ENCODE results near the gene GOLT1A. TPM values are rescaled to one million over a fixed set of nuclear protein-coding genes. Genes with fewer than 3 reads are reported as not detected.

The GOLT1A gene
- total RNA-seq, 4 donors from 2014 or later: not detected

GRCh38 chr1:204217648-204218000 is 3.8 kb upstream of the GOLT1A start:
- ATAC-seq (ENCODE audit: low FRiP score) (no peak), DNase-seq (ENCODE audit: low spot score) (no peak)
- no peak for TF ChIP-seq CTCF (IDR thresholded peaks at IDR 0.05)

GRCh38 chr1:204216880-204217647 is 3.3 kb upstream of the GOLT1A start:
- DNase-seq (ENCODE audit: low spot score) (no peak), ATAC-seq (ENCODE audit: low FRiP score) (no peak)
- TF ChIP-seq CTCF (IDR thresholded peaks at IDR 0.05): no peak

- DNase-seq (ENCODE audit: low spot score) (no peak), ATAC-seq (ENCODE audit: low FRiP score) (no peak)
- no peak for TF ChIP-seq CTCF (IDR thresholded peaks at IDR 0.05)
Observed at GRCh38 chr1:204216236-204216635, 2.4 kb upstream of the GOLT1A start.

- TF ChIP-seq CTCF (IDR thresholded peaks at IDR 0.05): no peak
- DNase-seq (ENCODE audit: low spot score) (no peak), ATAC-seq (ENCODE audit: low FRiP score) (no peak)
Observed at GRCh38 chr1:204212715-204213114, 1.1 kb downstream of the GOLT1A start.

GRCh38 chr1:204211046-204211445 is 2.7 kb downstream of the GOLT1A start:
- DNase-seq (ENCODE audit: low spot score): no peak
- no peak for ATAC-seq (ENCODE audit: low FRiP score)

GRCh38 chr1:204207136-204207616 is 6.6 kb downstream of the GOLT1A start:
- ATAC-seq (ENCODE audit: low FRiP score) (peak; percentile 72), DNase-seq (ENCODE audit: low spot score) (peak; percentile 77)
- TF ChIP-seq CTCF (IDR thresholded peaks at IDR 0.05): peak in 1 of 3 donors; percentile 53

More at GRCh38 chr1:204211046-204211445, 2.7 kb downstream of the GOLT1A start:
- no peak for TF ChIP-seq CTCF (IDR thresholded peaks at IDR 0.05)

- no peak for DNase-seq (ENCODE audit: low spot score)
- no peak for TF ChIP-seq CTCF (IDR thresholded peaks at IDR 0.05)
- ATAC-seq (ENCODE audit: low FRiP score): no peak
Observed at GRCh38 chr1:204206121-204206520, 7.7 kb downstream of the GOLT1A start.
